GM11168 (cell line): ENCODE data around the gene EMX1.

Source experiments
- in situ Hi-C: fragments of 300-500 bp; cut with MboI; formaldehyde crosslinking; loops from one replicate; pipeline ENCODE4 v1.12.0; 2022; ENCODE audit warnings: low sequenced_read_pairs; ENCODE audit not compliant: unreplicated experiment

Gene EMX1

DNA sequence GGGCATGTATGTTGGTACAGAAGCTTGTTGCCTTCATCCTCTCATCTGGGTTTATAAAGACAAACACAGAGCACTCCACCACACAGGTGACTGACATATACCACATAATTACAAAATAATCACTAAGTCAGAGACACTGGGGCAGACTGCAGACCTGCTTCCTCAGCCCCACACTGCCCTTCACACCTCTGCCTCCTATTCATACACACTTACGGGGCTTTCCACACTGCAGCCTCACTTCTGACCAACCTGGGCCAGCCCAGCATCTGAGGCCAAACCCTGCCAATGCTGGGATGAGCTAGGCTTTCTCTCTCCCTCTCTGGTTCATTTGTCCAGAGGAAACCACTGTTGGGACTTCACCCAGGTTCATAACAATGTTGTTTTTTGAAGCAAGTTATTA is 4.5 kb downstream of the EMX1 start:
- in situ Hi-C loops, result no loop called here

DNA sequence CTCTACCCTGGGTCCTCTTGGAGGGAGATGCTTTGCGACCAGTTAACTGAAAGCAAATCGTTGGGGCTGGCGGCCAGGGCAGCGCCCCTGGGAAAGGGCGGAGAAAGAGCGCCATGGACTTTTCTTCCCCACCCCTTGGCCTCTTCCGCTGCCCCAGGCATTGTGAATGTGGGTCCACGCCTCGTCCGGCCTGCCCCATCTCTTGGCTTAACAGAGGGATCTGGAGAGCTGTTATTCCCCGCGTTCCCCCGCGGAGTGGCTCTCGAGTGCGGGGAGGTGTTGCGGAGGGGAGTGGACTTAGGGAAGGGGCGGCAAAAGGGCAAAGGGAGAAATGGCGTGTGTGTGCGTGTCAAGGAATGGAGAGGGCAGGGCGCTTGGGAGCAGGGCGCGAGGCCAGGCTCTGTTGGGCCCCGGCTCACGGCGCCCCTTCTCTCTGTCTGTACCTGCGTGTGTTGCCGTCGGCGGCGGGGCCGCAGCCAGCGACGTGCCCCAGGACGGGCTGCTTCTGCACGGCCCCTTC is 6.6 kb downstream of the EMX1 start:
- in situ Hi-C loops, result no loop called here

DNA sequence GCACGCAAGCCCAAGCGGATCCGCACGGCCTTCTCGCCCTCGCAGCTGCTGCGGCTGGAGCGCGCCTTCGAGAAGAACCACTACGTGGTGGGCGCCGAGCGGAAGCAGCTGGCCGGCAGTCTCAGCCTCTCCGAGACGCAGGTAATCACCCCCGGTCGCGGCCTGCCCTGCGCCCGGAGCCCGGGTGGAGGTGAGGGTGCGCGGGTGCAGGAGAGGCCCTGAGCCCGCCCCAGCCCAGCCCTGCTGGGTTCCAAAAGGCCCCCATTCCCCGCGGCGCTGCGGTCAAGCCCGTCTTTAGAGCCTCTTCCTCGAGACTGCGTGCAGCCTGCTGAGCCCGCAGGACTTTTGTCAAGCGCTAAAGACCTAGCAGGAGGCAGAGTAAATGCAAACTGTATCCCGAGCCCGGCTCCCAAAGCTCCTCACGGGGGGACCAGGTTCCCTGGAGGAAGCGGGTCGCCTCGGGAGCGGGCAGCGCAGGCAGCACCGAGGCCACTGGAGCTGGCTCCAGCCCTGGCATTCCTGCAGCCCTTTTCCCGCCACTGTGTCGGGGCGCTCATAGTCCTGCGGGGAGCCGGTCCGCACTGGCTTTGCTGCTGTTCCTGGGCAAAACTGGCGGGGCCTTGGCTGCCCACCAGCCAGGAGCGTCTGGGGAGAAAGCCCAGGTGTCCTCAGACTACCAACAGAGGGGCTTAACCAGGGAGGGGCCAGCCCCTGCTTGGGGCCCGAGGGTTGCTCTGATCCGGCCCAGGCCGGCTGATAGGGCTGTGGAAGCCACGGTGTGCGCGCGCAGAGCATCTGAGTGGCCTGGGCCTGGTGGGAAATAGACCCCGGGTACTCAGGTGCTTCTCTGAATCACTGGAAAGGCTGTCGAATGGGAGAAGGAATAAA is 7.3 kb downstream of the EMX1 start:
- in situ Hi-C loops, result no loop called here

DNA sequence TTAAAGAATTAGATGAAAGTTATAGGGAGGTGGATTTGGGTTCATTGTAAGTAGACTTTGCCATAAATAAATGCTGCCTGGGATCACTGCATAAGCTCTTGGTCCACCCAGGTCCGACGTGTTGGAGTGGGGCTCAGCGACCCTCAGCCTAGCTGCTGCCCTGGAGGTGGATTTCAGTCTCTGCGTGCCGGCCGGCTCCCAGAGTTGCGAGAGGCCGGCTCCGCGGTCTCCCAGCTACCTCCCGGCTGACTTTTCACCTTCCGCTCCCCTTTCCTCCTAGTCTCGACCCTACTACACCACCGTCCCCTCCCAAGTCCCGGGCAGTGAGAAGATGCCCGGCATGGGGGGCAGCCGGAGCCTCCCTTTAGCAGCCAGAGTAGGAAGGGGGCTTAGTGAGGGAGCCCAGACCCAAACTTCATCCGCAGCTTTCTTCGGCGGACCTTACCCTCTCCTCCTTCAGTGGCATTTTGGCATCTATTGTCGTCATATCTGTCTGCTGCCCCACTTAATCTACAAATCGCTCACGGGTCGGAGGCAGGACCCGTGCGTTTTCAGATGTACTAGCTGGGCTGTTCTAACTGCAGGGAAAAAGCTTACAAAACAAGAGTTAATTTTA is 8.1 kb downstream of the EMX1 start:
- in situ Hi-C loops, result no loop called here

DNA sequence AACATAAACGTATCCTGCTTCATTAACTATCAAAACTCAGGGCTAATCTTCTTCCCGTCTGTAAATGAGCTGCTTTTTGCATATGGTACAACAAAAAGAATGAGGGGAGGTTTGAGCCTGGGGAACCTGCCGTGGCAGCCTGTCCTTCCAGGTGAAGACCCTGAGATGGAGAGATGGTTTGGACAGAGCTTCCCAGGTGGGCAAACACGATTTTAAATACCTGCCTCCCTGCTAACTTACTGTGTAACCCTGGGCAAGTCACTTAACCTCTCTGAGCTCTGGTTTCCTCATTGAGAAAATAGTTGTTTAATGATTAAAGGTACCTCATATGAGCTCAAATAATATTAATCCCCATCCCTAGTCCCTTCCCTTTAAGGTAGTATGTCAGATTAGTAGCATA is 9.0 kb downstream of the EMX1 start:
- in situ Hi-C loops, result no loop called here

DNA sequence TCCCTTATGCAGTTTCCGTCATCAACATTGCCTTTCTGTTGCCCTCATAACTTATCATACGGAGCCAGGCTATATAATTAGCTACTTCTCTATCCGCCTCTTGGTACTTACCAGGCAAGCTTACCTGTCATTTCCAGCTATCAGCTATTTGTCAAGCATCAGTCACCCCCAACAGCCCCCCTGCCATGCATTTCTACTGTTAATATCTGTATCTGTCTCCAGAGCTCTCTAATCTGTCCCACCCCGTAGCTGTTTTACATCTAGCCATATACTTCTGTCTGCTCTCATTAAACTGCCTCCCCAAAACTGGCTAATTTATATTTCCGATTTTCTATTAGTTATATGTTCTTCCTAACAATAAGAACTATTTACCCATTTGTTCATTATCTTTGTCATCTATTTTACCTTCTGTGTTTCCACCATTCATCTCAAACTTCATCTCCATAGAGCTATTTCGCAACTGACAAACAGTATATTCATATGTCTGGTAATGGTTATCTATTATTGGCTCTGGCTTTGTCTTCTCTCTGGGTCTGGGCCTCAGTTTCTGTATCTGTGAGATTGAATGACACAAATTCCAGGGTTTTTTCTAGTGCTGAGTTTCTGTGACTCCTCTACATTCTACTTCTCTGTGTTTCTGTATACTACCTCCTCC is 9.6 kb downstream of the EMX1 start:
- in situ Hi-C loops, result no loop called here

DNA sequence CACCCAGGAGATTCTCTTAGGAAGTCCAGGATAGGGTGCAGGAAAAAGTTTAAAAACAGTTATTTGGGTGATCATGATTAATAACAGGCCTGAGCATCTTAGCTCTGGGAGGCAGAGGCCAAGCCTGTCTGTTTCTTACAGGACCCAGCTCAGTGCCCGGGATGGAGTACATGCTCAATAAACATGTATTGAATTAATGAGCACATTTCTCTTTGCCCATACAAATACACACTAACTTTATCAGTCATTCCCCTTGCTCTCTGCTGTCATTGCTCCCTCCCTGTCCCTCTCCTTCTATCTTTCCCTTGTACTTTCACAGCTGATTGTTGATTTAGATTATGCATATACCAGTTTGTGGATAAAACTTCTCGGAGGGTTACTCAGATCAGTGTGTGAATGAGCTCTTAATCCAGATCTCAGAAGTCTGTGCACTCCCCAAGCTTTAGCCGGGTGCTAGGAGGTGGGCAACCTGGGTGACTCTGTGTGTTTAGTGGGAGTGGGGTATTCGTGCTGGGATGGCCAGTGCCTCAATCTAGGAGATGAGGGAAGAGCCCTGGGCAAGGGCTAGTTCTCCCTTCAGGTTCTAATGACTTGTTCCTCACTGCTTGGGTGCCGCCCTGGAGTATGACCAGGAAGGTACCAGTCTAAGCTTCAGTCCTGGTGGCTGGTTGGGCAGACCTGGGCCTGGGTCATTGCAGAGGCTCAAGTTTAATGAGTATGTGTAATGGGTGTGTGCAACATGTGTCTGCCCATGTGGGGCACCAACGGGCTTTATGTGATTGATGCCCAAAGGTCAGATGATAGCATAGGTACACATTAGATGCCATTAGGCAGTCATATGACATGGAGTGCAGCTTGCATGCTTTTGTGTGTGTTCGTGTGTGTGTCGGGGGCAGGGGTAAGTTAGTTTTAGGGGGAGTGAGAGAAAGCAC is 10.6 kb downstream of the EMX1 start:
- in situ Hi-C loops, result no loop called here

DNA sequence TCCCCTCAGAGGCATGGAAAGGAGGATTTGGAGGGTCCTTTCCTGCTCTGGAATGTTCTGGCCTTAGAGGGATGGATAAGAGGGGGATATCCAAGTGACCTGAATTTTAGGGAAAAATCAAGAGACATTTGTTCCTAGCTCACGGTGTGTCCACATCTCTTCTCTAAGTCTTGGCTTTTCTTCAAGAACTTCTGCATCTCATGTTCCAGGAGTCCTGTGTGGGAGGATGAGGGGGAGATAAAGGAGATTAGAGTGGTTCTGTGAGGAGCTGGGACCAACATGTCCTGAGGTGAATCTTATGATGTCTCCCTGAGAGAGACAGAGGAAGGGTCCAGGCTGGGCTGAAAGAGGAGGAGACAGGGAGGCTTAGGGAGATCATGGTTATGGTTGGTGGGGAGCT is 11.7 kb downstream of the EMX1 start:
- in situ Hi-C loops, result no loop called here

DNA sequence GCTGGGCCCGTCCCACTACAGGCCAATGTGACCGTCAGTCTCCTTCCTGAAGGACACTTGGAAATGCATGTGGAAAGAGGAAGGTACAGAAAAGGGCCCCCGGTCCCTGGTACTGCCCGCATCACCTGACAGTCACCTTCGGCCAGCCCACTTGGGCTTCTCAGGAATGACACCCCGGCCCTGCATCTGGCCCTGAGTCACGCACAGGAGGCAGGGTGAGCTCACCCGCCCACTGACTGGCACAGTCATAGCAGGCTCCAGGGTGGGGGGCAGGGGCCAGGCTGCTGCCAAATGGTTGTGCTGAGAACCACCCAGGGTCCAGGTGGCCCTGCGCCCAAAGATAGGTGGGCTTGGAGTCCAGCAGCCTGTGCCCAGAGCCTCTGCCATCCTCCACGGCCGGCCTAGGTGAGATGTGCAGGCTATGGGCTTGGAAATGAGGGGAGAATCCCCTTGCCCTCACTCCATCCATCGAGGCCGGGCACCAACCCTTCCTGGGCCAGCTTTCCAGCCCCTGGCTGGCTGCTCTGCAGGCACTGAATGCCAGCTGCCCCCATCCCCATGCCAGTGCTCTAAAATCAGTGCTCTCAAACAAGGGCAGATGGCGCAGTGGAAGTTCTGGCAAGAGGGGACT is 14.1 kb downstream of the EMX1 start:
- in situ Hi-C loops, result no loop called here

DNA sequence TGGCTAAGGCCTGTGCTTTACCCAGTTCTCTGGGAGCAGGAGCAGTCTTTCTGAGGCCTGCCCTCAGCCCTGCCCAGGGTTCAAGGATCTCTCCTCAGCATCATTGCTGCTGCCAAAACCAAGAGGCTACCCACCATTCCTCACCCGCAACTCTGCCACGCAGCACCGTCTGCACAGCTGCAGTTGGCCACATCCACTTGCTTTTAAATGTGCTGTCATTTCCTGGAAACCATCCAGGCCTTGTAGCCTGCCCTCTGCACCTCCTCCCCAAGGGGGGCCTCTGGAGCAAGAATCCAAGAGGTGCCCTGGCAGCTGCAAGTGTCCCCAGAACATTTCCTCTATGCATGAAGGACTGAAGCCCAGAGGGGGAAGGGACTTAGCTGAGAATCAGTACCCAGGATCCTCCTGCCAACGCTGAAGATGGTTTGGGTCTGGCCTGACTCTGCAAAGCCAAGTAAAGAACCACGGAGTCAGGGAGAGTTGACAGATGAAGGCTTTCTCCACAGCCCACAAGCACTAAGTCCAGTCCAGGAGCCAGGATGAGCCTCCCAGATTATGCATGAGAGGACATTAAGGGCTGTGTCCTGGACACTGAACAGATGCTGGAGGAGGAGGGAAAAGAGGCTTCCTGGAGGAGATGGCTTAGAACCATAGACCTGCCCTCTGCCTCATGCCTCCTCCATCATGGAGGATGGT is 14.9 kb downstream of the EMX1 start:
- in situ Hi-C loops, result no loop called here

DNA sequence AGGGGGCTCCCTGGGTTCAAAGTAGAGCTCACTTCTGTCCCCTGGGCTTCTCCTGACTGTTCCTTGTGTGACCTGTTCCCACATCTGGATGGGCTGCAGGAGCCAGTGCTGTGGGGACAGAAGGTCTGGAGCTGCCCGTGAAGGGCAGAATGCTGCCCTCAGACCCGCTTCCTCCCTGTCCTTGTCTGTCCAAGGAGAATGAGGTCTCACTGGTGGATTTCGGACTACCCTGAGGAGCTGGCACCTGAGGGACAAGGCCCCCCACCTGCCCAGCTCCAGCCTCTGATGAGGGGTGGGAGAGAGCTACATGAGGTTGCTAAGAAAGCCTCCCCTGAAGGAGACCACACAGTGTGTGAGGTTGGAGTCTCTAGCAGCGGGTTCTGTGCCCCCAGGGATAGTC is 15.5 kb downstream of the EMX1 start:
- in situ Hi-C loops, result no loop called here

DNA sequence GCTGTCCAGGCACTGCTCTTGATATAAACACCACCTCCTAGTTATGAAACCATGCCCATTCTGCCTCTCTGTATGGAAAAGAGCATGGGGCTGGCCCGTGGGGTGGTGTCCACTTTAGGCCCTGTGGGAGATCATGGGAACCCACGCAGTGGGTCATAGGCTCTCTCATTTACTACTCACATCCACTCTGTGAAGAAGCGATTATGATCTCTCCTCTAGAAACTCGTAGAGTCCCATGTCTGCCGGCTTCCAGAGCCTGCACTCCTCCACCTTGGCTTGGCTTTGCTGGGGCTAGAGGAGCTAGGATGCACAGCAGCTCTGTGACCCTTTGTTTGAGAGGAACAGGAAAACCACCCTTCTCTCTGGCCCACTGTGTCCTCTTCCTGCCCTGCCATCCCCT is 15.9 kb downstream of the EMX1 start:
- in situ Hi-C loops, result no loop called here

DNA sequence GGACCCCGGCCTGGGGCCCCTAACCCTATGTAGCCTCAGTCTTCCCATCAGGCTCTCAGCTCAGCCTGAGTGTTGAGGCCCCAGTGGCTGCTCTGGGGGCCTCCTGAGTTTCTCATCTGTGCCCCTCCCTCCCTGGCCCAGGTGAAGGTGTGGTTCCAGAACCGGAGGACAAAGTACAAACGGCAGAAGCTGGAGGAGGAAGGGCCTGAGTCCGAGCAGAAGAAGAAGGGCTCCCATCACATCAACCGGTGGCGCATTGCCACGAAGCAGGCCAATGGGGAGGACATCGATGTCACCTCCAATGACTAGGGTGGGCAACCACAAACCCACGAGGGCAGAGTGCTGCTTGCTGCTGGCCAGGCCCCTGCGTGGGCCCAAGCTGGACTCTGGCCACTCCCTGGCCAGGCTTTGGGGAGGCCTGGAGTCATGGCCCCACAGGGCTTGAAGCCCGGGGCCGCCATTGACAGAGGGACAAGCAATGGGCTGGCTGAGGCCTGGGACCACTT is 16.4 kb downstream of the EMX1 start:
- in situ Hi-C loops, result no loop called here

DNA sequence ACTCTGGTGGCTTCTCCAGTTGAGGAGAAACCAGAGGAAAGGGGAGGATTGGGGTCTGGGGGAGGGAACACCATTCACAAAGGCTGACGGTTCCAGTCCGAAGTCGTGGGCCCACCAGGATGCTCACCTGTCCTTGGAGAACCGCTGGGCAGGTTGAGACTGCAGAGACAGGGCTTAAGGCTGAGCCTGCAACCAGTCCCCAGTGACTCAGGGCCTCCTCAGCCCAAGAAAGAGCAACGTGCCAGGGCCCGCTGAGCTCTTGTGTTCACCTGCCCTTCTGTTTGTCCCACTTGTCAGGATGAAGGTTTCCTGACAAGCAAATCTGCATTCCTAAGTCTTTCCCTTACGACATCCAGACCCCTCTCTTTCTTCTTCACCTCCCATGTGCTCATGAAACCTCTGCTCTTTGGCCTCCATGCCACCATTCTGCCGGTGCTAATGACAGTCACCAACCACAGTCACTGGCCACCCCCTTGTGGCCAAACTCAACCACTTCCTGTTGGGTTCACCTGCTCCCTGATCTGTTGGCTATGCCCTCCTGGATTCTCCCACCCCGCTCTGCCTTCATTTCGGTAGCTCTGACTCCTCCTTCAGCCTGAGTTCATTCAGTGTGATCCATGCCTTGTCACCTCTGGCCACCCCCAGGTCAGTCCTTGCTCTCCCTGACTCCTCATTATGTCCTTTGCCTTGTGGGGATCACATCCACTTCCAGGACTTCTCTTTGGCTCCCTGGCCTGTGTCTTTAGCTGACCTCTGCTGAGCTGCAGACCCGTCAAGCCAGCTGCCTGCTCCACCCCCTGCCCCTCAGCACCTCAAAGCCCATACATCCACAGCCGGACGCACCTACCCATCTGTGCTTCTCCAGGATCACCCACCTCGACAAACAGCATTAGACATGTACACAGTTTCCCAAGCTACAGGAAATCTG is 17.6 kb downstream of the EMX1 start:
- in situ Hi-C loops, result no loop called here

DNA sequence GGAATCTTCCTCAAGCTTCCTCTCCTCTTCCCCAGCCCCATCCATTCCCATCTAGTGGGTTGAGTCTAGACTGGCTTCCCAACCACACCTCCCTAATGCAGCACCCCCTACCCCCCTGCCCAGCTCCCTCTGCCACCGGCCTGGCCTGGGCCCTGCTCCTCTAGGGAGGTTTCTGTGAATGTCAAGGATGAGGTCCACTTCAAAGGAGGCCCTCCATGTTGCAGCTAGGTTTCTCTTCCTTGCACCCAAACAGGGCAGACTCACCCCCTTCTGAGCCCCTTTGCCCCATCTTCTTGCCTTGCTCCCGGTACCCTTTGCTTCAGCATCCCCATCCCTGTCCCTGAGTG is 18.3 kb downstream of the EMX1 start:
- in situ Hi-C loops, result no loop called here

DNA sequence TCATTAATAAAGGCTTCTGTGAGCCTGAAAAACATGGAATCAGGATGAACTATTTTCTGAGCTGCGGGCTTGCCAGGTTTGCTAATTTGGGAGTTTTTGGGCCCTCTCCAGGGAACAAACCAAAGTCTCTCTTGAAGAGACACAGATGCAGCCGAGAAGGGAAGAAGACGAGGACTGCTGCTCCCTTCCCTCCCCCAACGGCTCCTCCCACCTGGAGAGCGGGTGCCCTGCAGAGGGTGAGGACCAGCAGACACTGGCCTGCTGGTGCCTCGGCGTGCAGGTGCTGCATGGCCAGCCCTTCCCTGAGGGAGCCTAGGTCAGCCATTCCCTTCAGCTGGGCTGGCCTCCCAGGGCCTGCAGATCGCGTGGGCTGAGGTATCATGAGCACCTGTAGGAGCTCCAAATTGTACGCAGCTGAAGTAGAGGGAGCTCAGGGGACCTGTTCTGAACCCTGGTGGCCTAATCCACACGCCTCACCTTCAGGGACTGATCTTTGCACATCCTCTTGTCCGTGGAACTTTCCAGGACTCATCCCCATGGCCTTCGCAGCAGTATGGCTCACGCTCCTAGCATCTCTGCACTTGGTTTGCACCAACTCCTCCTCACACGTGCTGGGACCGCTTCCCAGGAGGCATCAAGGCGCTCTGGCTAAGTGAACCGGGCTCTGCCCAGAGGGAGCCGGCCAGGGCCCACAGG is 19.5 kb downstream of the EMX1 start:
- in situ Hi-C loops, result no loop called here

DNA sequence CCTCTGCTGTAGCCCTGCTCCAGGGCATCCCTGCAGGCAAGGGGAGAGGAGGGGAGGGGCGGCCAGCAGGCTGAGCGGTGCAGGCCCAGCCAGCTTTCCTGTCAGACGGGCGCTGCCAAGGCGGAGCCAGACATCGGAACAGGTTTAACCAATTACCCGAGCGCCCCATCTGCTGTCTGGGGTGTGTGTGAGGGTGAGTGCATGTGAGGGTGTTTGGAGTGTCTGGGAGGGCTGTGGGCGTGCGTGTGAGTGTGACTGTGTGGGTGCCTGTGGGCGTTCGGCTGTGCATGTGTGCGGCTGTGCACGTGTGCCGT is 20.0 kb downstream of the EMX1 start:
- in situ Hi-C loops, result no loop called here

DNA sequence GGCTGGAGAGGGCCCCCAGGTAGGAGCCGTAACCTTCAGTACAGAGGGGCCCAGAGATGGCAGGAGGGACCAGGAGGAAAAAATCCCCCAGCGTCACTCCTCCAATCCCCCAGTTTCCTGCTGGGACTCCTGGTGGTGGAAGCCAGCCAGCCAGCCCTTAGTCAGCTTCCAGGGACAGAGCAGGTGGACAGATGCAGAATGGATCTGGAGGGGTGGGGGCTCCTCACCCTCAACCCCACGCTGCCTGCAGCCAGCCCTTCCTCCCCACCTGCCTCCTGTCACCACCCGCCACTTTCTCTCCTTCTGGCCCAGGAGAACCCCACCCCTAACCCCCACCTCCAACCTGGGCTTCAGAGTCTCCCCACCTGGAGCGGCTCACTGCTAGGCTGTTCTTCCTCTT is 21.1 kb downstream of the EMX1 start:
- in situ Hi-C loops, result no loop called here
